ENCODE measurements around the gene ETDA. TPM values are rescaled to one million over a fixed set of nuclear protein-coding genes. Genes with fewer than 3 reads are reported as not detected.

The ETDA gene
- total and polyA plus RNA-seq, 9 donors: not detected

DNA sequence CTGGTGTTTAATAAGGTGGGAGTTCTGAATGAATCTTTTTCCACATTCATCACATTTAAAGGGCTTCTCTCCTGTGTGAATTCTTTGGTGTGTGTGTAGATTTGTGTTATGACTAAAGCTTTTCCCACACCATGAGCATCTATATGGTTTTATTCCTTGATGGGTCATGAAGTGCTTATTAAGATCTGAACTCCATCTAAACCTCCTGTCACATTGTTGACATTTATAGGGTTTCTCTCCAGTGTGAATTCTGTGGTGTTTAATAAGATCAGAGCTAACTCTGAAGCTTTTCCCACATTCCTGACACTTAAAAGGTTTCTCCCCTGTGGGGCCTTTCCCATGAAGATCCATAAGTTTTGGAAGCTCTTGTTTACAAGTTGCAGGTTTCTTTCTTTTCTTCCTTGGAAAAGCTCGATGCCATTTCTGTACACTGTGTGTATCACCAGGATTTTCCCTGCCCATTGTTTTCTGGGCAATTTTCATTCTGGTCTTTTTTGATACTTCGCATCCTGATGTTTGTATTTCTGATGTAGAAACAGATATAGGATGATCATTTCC lies 35.5 kb downstream of the ETDA start:
- DNase-seq: no peak
- Histone ChIP-seq H3K27ac (no peak overlapping the region), H3K9me3 (peaks cover 0 to 13% of the 10 kb centered on the region in 2 donors), H3K36me3 (no peaks in the 10 kb centered on the region), H3K4me3 (no peak overlapping the region), H3K4me1 (ENCODE audit: insufficient read depth) (no peaks in the 10 kb centered on the region), H3K27me3 (no peaks in the 10 kb centered on the region)
- TF ChIP-seq POLR2A (IDR thresholded peaks at IDR 0.05) (no peak), EP300 (IDR thresholded peaks at IDR 0.05) (no peak)
- TF ChIP-seq, protein P1, sequence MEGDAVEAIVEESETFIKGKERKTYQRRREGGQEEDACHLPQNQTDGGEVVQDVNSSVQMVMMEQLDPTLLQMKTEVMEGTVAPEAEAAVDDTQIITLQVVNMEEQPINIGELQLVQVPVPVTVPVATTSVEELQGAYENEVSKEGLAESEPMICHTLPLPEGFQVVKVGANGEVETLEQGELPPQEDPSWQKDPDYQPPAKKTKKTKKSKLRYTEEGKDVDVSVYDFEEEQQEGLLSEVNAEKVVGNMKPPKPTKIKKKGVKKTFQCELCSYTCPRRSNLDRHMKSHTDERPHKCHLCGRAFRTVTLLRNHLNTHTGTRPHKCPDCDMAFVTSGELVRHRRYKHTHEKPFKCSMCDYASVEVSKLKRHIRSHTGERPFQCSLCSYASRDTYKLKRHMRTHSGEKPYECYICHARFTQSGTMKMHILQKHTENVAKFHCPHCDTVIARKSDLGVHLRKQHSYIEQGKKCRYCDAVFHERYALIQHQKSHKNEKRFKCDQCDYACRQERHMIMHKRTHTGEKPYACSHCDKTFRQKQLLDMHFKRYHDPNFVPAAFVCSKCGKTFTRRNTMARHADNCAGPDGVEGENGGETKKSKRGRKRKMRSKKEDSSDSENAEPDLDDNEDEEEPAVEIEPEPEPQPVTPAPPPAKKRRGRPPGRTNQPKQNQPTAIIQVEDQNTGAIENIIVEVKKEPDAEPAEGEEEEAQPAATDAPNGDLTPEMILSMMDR (IDR thresholded peaks at IDR 0.05): no peak
- WGBS, 3 donors: 85 to 88% (median 85%) methylated on average over 2 of the region's 2 CpGs
- intact Hi-C loops (cut with DNase I): no loop called here

DNA sequence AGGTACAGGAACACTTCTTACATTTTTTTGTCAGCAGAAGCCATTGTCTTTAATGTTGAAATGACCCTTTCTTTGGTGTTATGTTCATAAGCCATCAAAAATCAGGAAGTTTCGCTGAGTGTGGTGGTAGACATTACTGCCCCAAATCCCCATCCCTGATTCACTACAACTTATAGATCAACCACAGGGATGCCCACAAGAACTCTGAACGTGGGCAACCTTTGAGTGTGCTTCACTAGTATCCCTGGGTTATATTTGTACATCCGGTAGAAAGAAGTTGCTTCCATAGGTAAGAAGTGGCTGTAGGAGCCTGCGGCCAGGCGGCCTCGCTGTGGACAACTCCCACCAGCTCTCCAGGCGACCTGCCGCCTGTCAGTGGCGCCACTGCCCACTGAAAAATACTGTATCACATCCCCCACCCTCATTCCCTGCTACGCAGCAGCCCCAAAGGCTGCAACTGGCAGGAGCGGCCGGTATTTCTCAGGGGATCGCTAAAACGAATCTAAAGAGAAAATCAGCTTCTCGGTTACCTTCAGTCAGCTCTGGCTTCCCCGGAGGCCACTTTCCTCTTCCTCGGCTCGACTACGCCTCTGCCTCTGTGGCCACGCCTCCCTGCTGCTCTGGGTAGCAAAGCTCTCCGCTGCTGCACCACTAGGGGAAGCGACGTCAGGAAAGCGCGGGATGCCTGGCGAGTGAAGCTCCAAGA lies 43.5 kb downstream of the ETDA start:
- peak in 2 of 5 donors; percentile 16 to 25 for DNase-seq

DNA sequence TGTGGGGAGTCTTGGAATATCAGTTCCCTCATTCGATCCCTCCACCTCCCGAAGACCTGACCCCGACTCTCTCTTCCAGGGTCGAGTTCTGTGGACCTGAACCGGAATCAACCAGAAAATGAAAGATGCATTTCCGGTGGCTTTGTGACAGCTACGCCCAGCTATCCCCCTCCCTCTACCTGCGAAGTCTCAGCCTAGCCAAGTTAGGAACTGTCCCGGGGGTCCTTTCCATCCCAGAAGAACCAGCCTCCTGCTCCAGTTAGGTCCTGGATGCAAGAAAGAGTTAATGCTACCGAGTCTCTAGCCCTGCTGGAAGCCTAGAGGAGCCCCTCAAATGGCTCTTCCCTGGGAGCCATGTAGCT lies 44.1 kb downstream of the ETDA start:
- Histone ChIP-seq H3K4me1 (ENCODE audit: insufficient read depth) (no peaks in the 10 kb centered on the region), H3K36me3 (no peaks in the 10 kb centered on the region), H3K27me3 (no peaks in the 10 kb centered on the region), H3K9me3 (peaks cover 0 to 4% of the 10 kb centered on the region in 2 donors), H3K4me3 (no peak overlapping the region), H3K27ac (no peak overlapping the region)
- 37 to 49% (median 45%) methylated on average over 10 of the region's 10 CpGs for WGBS, 3 donors
- no peak for DNase-seq
- intact Hi-C loops (cut with DNase I): loop anchor here in 1 of 4 donors (5.0 kb wide), 1 partner anchor 331 kb away; no protein-coding TSS in a partner anchor
- TF ChIP-seq, protein P1 (IDR thresholded peaks at IDR 0.05): no peak
- TF ChIP-seq POLR2A (IDR thresholded peaks at IDR 0.05): no peak
- TF ChIP-seq EP300 (IDR thresholded peaks at IDR 0.05): no peak

More for the DNA sequence above, 43.5 kb downstream of the ETDA start:
- H3K36me3 ChIP-seq: no peaks in the 10 kb centered on the region
- no peak for TF ChIP-seq POLR2A (IDR thresholded peaks at IDR 0.05)
- no peak overlapping the region for H3K27ac ChIP-seq
- peaks cover 0 to 4% of the 10 kb centered on the region in 2 donors for H3K9me3 ChIP-seq
- H3K27me3 ChIP-seq: no peaks in the 10 kb centered on the region
- H3K4me3 ChIP-seq: no peak overlapping the region
- intact Hi-C loops (cut with DNase I): loop anchor here in 1 of 4 donors (5.0 kb wide), 1 partner anchor 332 kb away; no protein-coding TSS in a partner anchor
- H3K4me1 ChIP-seq (ENCODE audit: insufficient read depth): no peaks in the 10 kb centered on the region
- WGBS, 3 donors: 42 to 46% (median 42%) methylated on average over 26 of the region's 26 CpGs

DNA sequence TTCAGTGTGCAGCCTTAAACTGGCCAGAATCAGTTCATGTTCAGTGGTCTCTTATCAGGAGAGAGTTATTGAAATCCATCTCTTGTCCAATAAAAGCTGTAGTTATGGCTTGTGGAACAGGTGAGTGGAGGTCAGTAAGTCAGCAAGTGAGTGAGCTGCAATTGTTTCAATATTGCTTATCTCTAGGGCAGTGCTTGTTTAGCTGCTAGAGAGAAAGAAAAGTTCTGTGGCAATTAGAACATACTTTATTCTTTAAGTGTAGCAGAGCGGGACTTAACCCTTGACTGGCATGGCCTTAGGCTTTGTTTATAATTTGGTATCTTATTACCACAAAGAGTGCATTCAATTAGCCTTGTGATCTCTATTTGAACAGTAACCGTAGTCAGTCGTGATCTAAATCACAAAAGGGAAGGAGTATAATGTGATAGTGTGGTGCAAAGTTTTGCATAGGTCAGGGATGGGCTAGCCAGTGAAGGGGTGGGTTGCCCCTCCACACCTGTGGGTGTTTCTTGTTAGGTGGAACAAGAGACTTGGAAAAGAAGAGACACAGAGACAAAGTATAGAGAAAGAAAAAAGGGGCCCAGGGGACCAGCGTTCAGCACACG lies 50.5 kb downstream of the ETDA start:
- Histone ChIP-seq H3K36me3 (no peaks in the 10 kb centered on the region), H3K4me1 (ENCODE audit: insufficient read depth) (no peaks in the 10 kb centered on the region), H3K27ac (no peak overlapping the region), H3K27me3 (no peaks in the 10 kb centered on the region), H3K9me3 (peaks cover 0 to 3% of the 10 kb centered on the region in 2 donors), H3K4me3 (no peak overlapping the region)
- TF ChIP-seq EP300 (IDR thresholded peaks at IDR 0.05): no peak
- TF ChIP-seq POLR2A (IDR thresholded peaks at IDR 0.05): no peak
- TF ChIP-seq, protein P1 (IDR thresholded peaks at IDR 0.05): no peak
- no peak for DNase-seq
- WGBS, 3 donors: 53 to 62% (median 61%) methylated on average over 5 of the region's 5 CpGs
- intact Hi-C loops (cut with DNase I): no loop called here

Other genes with a start within 250 kb of the ETDA start
- gene RTL8B, start 229.5 kb upstream of the ETDA start, total RNA-seq: 10 to 100 TPM in 6 of 7 donors, 1 to 10 TPM in 1; 4.9 to 24.4 (median 18.4) TPM
- gene RTL8B, start 229.5 kb upstream of the ETDA start, polyA plus RNA-seq: 10 to 100 TPM; 15.6 to 16.1 TPM
- 100 to 1,000 TPM in 6 of 7 donors, 10 to 100 TPM in 1; 55.9 to 191 (median 131) TPM for gene RTL8C, start 219.7 kb upstream of the ETDA start, total RNA-seq
- 100 to 1,000 TPM; 127 to 142 TPM for gene RTL8C, start 219.7 kb upstream of the ETDA start, polyA plus RNA-seq
- 10 to 100 TPM; 15.9 to 62.9 (median 38.6) TPM for gene RTL8A, start 199.9 kb upstream of the ETDA start, total RNA-seq
- gene RTL8A, start 199.9 kb upstream of the ETDA start, polyA plus RNA-seq: 10 to 100 TPM; 66.1 to 89.1 TPM
- gene SMIM10L2B, start 153.3 kb upstream of the ETDA start, total RNA-seq: 1 to 10 TPM; 4.9 to 9.2 (median 6.1) TPM
- gene SMIM10L2B, start 153.3 kb upstream of the ETDA start, polyA plus RNA-seq: 1 to 10 TPM; 2.0 to 3.8 TPM
- gene ETDB, start 131.5 kb upstream of the ETDA start, total RNA-seq: not detected
- gene ETDB, start 131.5 kb upstream of the ETDA start, polyA plus RNA-seq: not detected
- gene CT55, start 80.7 kb upstream of the ETDA start, total RNA-seq: not detected
- not detected for gene CT55, start 80.7 kb upstream of the ETDA start, polyA plus RNA-seq
- not detected for gene ETDC, start 57.4 kb downstream of the ETDA start, total RNA-seq
- not detected for gene ETDC, start 57.4 kb downstream of the ETDA start, polyA plus RNA-seq
- gene ZNF75D, start 92.0 kb downstream of the ETDA start, total RNA-seq: 10 to 100 TPM in 2 of 7 donors, 1 to 10 TPM in 5; 7.0 to 10.4 (median 9.6) TPM
- 1 to 10 TPM; 8.8 to 9.2 TPM for gene ZNF75D, start 92.0 kb downstream of the ETDA start, polyA plus RNA-seq
- gene ZNF449, start 92.7 kb downstream of the ETDA start, total RNA-seq: 1 to 10 TPM; 5.2 to 7.3 (median 5.7) TPM
- gene ZNF449, start 92.7 kb downstream of the ETDA start, polyA plus RNA-seq: 1 to 10 TPM; 2.6 to 7.1 TPM
- 1 to 10 TPM; 1.8 to 7.1 (median 4.0) TPM for gene SMIM10L2A, start 169.9 kb downstream of the ETDA start, total RNA-seq
- gene SMIM10L2A, start 169.9 kb downstream of the ETDA start, polyA plus RNA-seq: 1 to 10 TPM; 3.6 to 6.3 TPM